NCI-H1436 treated with DMSO at 0.1 percent for 48 hours (cell line): ENCODE results near the gene ADAM19.

ENCODE experiments used
- DNase-seq: peaks from one replicate; lab custom pipeline; 2025; lab: John Stamatoyannopoulos, UW

ADAM19 gene

GRCh38 chr5:157563373-157563928 is 12.1 kb downstream of the ADAM19 start:
- no peak for DNase-seq

GRCh38 chr5:157562111-157562581 is 13.4 kb downstream of the ADAM19 start:
- DNase-seq = no peak

- no peak for DNase-seq
These were observed 14.5 kb downstream of the ADAM19 start for GRCh38 chr5:157561110-157561509.

DNA sequence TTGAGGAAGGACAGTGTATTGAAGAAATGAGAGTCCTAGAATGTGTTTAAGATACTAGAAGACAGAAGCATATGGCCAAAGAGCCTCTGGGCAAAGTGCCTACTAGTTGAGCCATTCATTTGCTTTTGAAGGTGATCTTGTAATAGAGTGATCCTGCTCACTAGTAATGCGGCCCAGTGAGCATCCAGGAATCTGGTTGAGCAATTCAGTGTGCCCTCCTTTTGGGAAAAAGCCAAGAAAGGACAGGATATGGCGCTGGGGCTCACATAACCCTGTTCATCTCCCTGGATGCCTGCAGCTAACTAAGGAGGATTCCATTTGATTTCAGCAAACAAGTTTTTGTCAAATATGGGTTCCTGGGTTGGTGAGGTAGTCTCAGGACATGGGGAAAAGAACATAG is 16.3 kb downstream of the ADAM19 start:
- DNase-seq = no peak

DNA sequence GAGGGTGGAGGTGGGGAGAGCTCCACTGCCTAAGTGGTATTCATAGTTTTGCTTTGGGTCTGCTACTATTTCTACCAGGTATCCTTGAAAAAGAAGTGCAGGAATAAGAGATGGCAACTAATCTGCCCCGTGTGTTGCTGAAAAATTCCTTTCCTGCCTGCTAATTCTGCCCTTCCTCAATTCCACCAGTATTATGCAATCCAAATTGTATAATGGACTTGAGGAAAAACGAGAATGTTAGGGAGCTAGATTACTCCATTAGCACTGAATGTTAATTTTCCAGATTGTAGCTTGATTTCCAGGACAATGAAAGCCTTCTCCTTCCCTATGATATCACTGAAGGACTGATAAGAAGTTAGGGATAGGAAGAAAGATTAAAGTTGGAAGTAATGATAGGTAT is 16.9 kb downstream of the ADAM19 start:
- DNase-seq = no peak

- DNase-seq = no peak
These were observed 17.5 kb downstream of the ADAM19 start for GRCh38 chr5:157558041-157558595.

DNA sequence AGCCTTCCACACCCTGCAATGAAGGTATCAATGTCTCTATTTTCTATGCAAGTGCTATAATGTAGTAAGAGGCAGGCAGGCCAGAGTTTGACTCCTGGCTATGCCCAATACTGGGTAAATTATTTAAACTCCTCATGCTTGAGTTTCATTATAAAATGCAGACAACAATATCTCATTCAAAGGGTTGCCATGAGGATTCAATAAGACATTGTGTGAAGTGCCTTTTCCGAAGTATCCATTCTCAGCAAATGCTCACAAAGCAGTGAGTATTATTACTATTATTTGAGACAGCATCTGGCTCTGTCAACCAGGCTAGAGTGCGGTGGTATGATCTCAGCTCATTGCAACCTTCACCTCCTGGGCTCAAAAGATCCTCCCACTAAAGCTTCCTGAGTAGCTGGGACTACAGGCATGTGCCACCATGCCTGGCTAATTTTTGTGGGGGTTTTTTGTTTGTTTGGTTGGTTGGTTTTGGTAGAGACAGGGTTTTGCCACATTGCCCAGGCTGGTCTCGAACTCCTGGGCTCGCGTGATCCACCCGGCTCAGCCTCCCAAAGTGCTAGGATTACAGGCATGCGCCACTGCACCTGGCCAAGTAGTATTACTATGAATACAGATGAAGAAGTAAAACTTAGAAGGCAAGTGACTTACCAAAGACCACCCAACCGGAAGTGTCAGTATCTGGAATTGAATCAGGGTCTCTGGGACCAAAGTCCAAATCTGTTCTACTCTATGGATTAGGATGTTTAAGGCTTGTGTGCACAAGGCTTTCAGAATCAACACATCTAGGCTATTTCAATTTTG is 18.8 kb downstream of the ADAM19 start:
- no peak for DNase-seq

GRCh38 chr5:157555037-157555640 is 20.4 kb downstream of the ADAM19 start:
- no peak for DNase-seq

DNA sequence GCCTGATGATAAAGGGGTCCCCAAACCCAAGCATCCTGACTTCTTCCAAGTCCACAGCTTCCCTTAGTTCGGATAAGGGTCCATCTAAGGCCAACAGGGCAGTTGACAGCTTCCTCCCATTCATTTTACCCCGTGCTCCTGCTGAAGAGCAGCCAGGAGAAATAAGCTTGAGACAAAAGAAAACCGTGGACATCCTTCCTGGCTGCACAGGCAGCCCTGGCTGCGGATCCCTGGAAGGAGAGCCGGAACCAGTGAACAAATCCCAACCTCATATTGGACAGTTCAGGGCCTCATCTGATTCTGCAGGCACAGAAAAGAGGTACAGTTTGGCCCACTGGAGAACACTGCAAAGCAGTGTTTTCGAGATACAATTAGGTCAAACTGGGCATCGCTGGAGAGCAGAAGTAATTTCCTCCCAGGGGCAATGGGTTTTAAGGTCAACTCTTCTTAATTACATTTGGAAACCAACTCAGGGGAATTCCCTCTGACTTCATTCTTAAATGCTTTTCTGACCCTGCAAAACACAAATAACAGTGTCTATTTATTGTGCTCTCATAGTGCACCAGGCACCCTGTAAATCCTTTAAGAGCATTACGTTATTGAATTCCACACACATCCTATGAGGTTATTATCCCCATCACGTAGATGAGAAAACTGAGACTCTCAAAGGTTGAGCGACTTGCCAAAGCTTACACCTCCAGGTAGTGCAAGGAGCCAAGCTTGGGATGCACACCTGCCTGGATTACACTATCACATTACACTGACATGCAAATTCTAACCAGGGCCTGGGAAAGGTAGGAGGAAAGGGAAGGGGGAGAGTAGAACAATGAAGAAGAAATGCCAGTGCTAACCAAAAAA is 21.2 kb downstream of the ADAM19 start:
- no peak for DNase-seq

- DNase-seq = no peak
These were observed 22.9 kb downstream of the ADAM19 start for GRCh38 chr5:157552650-157553049.

DNA sequence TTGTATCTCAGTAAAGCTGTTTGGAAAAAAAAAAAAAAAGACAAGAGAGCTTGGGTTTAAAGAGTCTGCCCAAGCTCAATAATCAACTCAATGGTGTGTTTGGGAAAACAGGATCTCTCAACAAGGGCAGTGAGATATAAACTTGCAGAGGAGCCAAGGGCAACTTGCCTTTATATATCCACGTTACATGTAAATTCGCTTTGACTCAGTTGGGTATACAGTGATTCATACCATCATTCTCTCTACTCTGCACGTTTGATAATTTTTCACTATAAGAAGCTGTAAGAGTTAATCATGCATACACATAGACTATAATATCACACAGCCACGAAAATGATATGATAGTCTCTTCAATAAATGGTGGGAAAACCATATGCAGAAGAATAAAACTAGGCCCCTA is 24.9 kb downstream of the ADAM19 start:
- no peak for DNase-seq

GRCh38 chr5:157549954-157550549 is 25.5 kb downstream of the ADAM19 start:
- no peak for DNase-seq

- DNase-seq = no peak
These were observed 26.3 kb downstream of the ADAM19 start for GRCh38 chr5:157549283-157549629.

GRCh38 chr5:157548513-157549282 is 26.9 kb downstream of the ADAM19 start:
- DNase-seq = no peak

DNA sequence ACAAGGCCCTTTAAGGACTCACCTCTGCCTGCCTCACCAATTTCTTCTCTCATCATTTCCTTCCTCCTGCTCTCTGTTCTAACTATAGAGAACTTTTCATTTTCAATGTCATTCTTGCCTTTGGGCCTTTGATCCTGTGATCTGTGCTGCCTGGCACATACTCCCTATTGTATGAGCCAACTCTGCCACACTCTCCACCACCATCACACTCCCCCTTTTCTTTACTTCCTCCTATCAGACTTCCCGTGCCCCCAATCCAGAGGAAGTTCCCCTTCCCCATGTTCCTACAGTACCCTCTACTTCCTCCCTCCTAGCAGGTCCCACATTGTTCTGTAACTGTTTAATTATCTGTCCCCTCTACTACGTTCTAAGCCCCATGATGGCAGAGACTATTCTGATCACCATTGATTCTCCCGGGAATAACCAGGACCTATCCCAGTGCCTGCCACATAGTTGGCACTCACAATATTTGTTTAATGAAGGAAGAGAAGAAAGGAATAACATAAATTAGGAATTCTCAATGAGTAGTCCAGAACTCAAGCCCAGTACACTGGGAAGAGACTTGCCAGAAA is 27.5 kb downstream of the ADAM19 start:
- no peak for DNase-seq

GRCh38 chr5:157546456-157547100 is 29.0 kb downstream of the ADAM19 start:
- DNase-seq = no peak

- DNase-seq = no peak
These were observed 29.8 kb downstream of the ADAM19 start for GRCh38 chr5:157545610-157546310.

DNA sequence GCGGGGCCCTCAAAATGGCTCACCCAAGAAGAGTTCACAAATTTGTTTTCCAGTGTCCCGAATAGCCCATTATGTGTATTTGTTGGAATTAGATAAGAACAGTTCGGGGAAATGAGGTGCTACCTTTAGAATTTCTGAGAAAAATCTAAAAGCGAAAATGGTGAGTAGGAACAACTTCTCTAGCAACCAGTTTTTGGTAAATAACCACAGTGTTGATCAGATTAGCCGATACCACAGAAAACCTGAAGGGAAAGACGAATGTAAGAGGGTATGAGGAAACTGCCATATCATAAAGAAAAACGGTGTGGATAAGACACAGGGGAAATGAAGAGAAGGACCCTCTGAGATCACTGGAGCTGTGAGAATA is 31.0 kb downstream of the ADAM19 start:
- DNase-seq = no peak

DNA sequence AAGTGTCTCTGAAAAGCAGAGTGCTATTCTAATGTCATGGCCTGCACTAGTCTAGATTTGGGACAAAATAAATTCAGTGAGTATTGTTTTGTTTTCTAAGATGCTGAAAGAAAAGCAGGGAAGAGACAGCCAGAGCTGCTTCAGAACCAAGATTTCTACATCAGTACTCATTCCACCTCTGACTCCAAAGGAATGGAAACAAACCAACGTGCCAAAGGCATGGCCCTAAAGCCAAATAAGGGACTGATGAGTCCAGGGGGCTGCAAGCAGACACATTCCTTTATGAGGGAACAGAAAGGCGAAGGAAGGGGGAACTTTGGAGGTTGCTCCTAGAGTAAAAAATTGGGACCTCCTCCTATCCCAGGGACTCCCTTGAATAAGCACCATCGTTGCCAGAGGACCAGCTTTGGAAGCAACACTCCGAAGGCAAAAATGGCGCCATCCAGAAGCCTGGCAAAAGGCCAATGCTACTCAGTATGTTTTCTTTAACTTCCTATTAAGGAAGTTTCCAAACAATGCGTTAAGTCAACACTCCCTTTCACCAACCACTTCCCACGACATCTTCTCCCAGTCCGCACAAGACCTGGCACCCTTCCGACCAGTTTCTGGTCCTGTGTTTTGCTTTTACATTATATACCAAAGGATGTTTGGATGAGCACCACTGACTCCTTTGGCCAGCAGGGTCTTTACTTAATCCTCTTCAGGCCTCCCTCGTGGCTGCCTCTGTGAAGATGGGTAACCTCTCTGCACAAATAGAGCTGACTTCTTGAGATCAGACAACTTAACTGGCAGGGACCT is 31.6 kb downstream of the ADAM19 start:
- DNase-seq = no peak
